GM12878 (cell line): Measurements from ENCODE around the gene SRSF7. TPM values are rescaled to one million over a fixed set of nuclear protein-coding genes. Genes with fewer than 3 reads are reported as not detected.
A peak's percentile ranks its signal among the peaks of the same experiment; 100 is the strongest.

Experiments
- ATF7 ChIP-seq: fragments of 450-650 bp; IDR thresholded peaks from 2 replicates; pipeline ENCODE4 v1.6.1; 2016; ENCODE audit warnings: low read depth, mild to moderate bottlenecking
- BCL3 ChIP-seq: IDR thresholded peaks from 2 replicates; pipeline ENCODE4 v1.6.1; 2011; ENCODE audit warnings: borderline replicate concordance, low read depth, mild to moderate bottlenecking, moderate library complexity, low read length; ENCODE audit not compliant: insufficient read depth, poor library complexity, severe bottlenecking
- CHD1 ChIP-seq: IDR thresholded peaks from 2 replicates; pipeline ENCODE4 v1.6.1; 2012; ENCODE audit warnings: low read depth, low read length, improper control_type of control experiment
- CHD2 ChIP-seq: IDR thresholded peaks from 2 replicates; pipeline ENCODE4 v1.6.1; 2011; ENCODE audit warnings: low read depth, low read length, improper control_type of control experiment, borderline replicate concordance
- EGR1 ChIP-seq, 2 experiments: IDR thresholded peaks; 1 replicate in 1 of 2; 2 replicates in 1 of 2; pipeline ENCODE4 v1.6.1; 2011 to 2012; ENCODE audit warnings: low read depth in 2 of 2, low read length in 2 of 2, borderline replicate concordance in 1 of 2, mild to moderate bottlenecking in 1 of 2, moderate library complexity in 1 of 2
- GABPA ChIP-seq: IDR thresholded peaks from 2 replicates; pipeline ENCODE4 v1.6.1; 2014; ENCODE audit warnings: antibody characterized with exemption, low read depth, mild to moderate bottlenecking, inconsistent platforms
- HDAC2 ChIP-seq: fragments of 200-600 bp; sonication (generic); IDR thresholded peaks from 2 replicates; pipeline ENCODE4 v1.6.1; 2017
- HSF1 ChIP-seq: fragments of 150-350 bp; IDR thresholded peaks from 2 replicates; pipeline ENCODE4 v1.6.1; 2014; ENCODE audit warnings: mild to moderate bottlenecking, low read depth, low read length
- IRF5 ChIP-seq: fragments of 450-650 bp; IDR thresholded peaks from 2 replicates; pipeline ENCODE4 v1.6.1; 2017; ENCODE audit warnings: borderline replicate concordance
- JUNB ChIP-seq: IDR thresholded peaks from 2 replicates; pipeline ENCODE4 v1.6.1; 2016; ENCODE audit warnings: antibody characterized with exemption, mild to moderate bottlenecking
- MLLT1 ChIP-seq: fragments of 450-650 bp; IDR thresholded peaks from 2 replicates; pipeline ENCODE4 v1.6.1; 2016; ENCODE audit warnings: mild to moderate bottlenecking
- NFIC ChIP-seq: IDR thresholded peaks from 2 replicates; pipeline ENCODE4 v1.6.1; 2012; ENCODE audit warnings: low read depth, mild to moderate bottlenecking, inconsistent platforms, low read length, moderate library complexity
- NFXL1 ChIP-seq: fragments of 450-650 bp; IDR thresholded peaks from 2 replicates; pipeline ENCODE4 v1.6.1; 2017; ENCODE audit warnings: antibody characterized with exemption, mild to moderate bottlenecking, borderline replicate concordance
- NR2F1 ChIP-seq: fragments of 450-650 bp; conservative IDR thresholded peaks from 2 replicates; pipeline ENCODE4 v1.6.1; 2017; ENCODE audit warnings: mild to moderate bottlenecking
- PBX3 ChIP-seq: IDR thresholded peaks from 2 replicates; pipeline ENCODE4 v1.6.1; 2011; ENCODE audit warnings: mild to moderate bottlenecking, low read depth, low read length, moderate library complexity; ENCODE audit not compliant: insufficient replicate concordance
- PML ChIP-seq: IDR thresholded peaks from 2 replicates; pipeline ENCODE4 v1.6.1; 2012; ENCODE audit warnings: low read length, inconsistent platforms
- RAD51 ChIP-seq: fragments of 450-650 bp; IDR thresholded peaks from 2 replicates; pipeline ENCODE4 v1.6.1; 2016; ENCODE audit warnings: moderate library complexity, mild to moderate bottlenecking, inconsistent platforms
- SKIL ChIP-seq: fragments of 450-650 bp; IDR thresholded peaks from 2 replicates; pipeline ENCODE4 v1.6.1; 2017; ENCODE audit warnings: mild to moderate bottlenecking, low read depth, inconsistent platforms; ENCODE audit not compliant: poor library complexity, severe bottlenecking
- TCF3 ChIP-seq: IDR thresholded peaks from 2 replicates; pipeline ENCODE4 v1.6.1; 2012; ENCODE audit warnings: low read depth, mild to moderate bottlenecking, low read length, borderline replicate concordance; ENCODE audit not compliant: insufficient read depth
- ZNF24 ChIP-seq: fragments of 450-650 bp; IDR thresholded peaks from 2 replicates; pipeline ENCODE4 v1.6.1; 2017; ENCODE audit warnings: antibody characterized with exemption, mild to moderate bottlenecking
- polyA plus RNA-seq, 11 experiments: library from polyadenylated mRNA; depleted of rRNA in 4 of 11; unstranded in 6 of 11; stranded (reverse) in 5 of 11; fragments of >200 nt; fragmentation: Nextera tagmentation in 4 of 11; fragmentation: Illumina TruSeq in 1 of 11; extraction: Ambion mirVana in 4 of 11; extraction: Trizol in 1 of 11; gene quantifications; 1 replicate in 1 of 11; 2 replicates in 10 of 11; pipeline versions ENCODE4 v1.2.1 to v1.2.3, GENCODE V29; 2011 to 2016; ENCODE audit warnings: inconsistent platforms in 2 of 11, missing spikeins in 2 of 11, low read depth in 1 of 11
- total RNA-seq, 4 experiments: library from RNA; depleted of rRNA in 3 of 4; stranded (reverse); fragments of >200 nt in 3 of 4; fragmentation: Illumina TruSeq in 1 of 4; extraction: Trizol in 1 of 4; gene quantifications; 2 replicates each; pipeline versions ENCODE4 v1.2.1 to v1.2.3, GENCODE V29; 2013 to 2021

SRSF7 gene
- total and polyA plus RNA-seq, 10 of the 15 experiments (the other 5 are each of a cell fraction or from before 2014, with no cell fraction given): 205 to 785 (median 408) TPM

GRCh38 chr2:38722271-38723061, 28.7 kb downstream of the SRSF7 start (continued):
- TF ChIP-seq IRF5 (no peak), GABPA (0 out of 2 replicates have a peak, but pooled peaks have one; percentile 14), NFXL1 (no peak), NFIC (peak; percentile 86; the same call in 1 of the 2 replicates), PML (peak; percentile 47; the same call in 1 of the 2 replicates), HSF1 (peak; percentile 72; the same call in 1 of the 2 replicates), PBX3 (no peak), ATF7 (no peak; the same call in 1 of the 2 replicates), BCL3 (peak; percentile 7), SKIL (no peak), NR2F1 (no peak), CHD1 (no peak), RAD51 (no peak), JUNB (peak; percentile 69), EGR1 (IDR thresholded peaks at IDR 0.05; ENCODE audit: borderline replicate concordance in 1 of 2, low read depth in 2 of 2, low read length in 2 of 2) (peak in 1 of 2 experiments; percentile 19; a peak in 1 of 3 replicates), MLLT1 (no peak), CHD2 (no peak), TCF3 (0 out of 2 replicates have a peak, but pooled peaks have one; percentile 26), HDAC2 (no peak), ZNF24 (no peak)
